Cardiac fibroblast (primary cell): Measurements from ENCODE around the gene PPP6R1.

Experiments used
- DNase-seq, 2 donors: peaks; one replicate each; pipeline versions ENCODE4 v3.0.0 to v3.0.0-alpha.2; 2010; ENCODE audit warnings: low read depth in 2 of 2
- H3K4me3 ChIP-seq, 2 donors: replicated peaks in 1 of 2; 1 replicate in 1 of 2; 2 replicates in 1 of 2; pipeline ENCODE4 v1.5.1; 2011; ENCODE audit warnings: low read depth in 2 of 2, low read length in 2 of 2, mild to moderate bottlenecking in 2 of 2, moderate library complexity in 1 of 2
- TF ChIP-seq, protein P1 (sequence below): IDR thresholded peaks from one replicate; pipeline ENCODE4 v1.5.1; 2011; ENCODE audit warnings: low read depth, mild to moderate bottlenecking, low read length, inconsistent platforms

The PPP6R1 gene

DNA sequence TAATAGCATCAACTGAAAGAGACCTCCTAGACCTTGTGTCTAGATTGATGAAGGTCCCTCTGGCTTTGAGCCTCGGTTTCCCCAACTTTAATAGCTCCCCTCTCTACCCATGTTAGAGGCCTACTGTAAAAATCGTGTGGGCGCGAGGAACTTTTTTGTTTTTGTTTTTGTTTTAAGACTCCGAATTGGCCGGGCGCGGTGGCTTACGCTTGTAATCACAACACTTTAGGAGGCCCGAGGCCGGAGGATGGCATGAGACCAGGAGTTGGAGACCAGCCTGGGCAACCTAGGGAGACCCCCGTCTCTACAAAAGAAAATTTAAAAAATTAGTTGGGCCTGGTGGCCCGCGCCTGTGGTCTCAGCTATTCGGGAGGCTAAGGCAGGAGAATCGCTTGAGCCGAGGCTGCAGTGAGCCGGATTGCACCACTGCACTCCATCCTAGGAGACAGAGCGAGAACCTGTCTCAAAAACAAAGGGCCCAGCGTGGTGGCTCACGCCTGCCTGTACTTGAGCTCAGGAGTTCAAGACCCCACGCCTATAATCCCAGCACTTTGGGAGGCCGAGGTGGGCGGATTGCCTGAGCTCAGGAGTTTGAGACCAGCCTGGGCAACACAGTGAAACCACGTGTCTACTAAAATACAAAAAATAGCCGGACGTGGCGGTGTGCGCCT, 858 bp upstream of the PPP6R1 start:
- H3K4me3 ChIP-seq, result peak overlapping the region; percentile 19 to 46
- TF ChIP-seq, protein P1, sequence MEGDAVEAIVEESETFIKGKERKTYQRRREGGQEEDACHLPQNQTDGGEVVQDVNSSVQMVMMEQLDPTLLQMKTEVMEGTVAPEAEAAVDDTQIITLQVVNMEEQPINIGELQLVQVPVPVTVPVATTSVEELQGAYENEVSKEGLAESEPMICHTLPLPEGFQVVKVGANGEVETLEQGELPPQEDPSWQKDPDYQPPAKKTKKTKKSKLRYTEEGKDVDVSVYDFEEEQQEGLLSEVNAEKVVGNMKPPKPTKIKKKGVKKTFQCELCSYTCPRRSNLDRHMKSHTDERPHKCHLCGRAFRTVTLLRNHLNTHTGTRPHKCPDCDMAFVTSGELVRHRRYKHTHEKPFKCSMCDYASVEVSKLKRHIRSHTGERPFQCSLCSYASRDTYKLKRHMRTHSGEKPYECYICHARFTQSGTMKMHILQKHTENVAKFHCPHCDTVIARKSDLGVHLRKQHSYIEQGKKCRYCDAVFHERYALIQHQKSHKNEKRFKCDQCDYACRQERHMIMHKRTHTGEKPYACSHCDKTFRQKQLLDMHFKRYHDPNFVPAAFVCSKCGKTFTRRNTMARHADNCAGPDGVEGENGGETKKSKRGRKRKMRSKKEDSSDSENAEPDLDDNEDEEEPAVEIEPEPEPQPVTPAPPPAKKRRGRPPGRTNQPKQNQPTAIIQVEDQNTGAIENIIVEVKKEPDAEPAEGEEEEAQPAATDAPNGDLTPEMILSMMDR, result no peak
- no peak for DNase-seq

DNA sequence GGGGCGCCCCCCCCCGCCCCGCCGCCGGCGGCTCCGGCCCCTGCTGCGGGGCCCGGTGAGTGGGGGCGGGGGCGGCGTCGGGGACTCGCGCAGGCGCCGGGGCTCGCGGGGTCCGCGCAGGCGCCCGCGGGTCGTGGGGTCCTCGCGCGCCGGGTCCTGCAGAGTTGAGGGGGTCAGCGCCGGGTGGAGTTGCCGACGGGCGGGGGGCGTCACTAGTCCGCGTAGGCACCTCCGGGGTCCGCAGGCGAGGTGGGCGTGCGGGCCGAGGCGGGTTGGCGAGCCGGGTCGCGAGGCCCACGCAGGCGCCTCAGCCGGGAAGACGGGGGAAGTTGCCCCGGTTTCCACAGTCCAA, 365 bp downstream of the PPP6R1 start:
- peak overlapping the region; percentile 81 to 91 for H3K4me3 ChIP-seq
- TF ChIP-seq, protein P1, result no peak
- DNase-seq, result no peak

DNA sequence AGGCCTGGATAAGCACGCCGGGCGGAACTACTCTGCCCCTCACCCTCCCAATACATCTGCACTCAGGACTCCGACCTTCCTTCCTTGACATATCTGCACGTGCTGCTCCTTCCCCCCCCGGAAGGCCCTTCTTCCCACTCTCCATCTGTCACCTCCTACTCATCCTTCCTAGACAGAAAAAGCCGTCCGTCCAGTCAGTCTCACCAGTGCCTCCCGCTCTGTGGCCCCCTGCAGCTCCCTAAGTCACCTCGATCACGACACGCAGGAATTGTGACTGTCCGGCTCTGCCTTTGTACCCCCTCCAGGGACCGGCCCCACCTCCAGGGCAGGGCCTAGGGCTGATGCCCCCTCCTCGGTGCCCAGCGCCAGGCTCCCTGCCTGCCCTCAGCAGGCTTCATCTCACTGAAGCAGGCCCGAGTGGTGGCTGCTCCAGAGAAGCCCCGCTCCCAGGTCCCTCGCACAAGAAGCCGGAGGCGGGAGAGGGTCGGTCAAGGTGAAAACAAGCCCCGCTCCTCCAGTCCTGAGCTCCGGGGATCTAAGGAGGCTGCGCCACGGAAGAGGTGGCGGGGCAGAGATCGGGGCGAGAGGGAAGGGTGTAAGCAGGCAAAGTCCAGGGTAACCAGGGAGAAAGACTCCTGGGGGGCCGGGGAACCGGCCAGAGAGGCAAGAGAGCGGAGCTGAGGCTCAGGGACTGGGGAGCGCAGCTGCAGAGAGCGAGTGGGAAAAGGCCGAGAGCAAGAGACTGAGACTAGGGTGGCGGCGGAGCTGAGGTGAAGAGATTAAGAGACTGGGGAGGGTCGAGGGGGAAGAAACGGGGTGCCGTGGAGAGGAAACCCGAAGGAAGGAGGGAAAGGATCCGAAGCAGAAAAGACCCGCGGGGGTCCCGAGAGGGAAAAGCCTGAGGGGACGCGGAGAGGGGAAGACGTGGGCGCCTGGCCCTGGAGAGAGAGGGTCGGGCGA, 1.1 kb downstream of the PPP6R1 start:
- TF ChIP-seq, protein P1, result no peak
- DNase-seq, result peak in 1 of 2 donors; percentile 21

DNA sequence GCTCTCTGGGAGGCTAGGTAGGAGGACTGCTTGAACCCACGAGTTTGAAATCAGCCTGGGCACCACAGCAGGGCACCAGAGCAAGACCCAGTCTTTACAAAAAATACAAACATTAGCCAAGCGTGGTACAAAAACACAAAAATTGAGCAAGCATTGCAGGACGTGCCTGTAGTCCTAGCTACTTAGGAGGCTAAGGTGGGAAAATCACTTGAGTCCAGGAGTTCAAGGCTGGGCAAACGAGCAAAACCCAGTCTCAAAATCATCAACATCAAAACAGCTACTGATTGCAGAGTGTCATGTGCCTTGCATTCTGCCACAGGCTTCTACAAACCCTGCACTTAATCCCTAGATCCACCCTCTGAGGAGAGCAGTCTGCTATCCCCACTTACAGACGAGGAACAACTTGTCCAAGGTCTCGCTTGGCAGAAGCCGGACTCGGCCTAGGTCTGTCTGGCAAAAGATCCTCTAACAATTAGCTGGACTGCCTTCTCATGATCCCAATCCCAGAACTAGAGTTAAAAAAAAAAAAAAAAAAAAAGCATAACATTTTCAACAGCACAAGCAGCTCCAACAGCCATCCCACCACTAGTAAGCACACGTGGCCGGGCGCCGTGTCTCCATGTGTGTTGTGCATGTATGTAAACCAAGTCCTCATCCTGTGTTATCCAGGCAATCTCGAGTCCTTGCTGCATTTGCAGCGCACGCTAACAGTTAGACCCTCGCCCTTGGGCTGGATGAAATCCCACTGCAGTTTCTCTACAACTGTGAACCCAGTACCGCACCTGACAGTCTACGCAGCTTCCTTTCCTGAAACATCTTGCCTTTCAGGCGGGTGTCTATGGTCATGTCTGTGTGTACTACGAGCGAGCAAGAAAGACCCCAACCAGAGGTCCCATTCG, 2.0 kb downstream of the PPP6R1 start:
- peak overlapping the region; percentile 81 to 91 for H3K4me3 ChIP-seq
- TF ChIP-seq, protein P1, result no peak
- no peak for DNase-seq

More for the DNA sequence above, 1.1 kb downstream of the PPP6R1 start:
- H3K4me3 ChIP-seq, result peak overlapping the region; percentile 81 to 91

DNA sequence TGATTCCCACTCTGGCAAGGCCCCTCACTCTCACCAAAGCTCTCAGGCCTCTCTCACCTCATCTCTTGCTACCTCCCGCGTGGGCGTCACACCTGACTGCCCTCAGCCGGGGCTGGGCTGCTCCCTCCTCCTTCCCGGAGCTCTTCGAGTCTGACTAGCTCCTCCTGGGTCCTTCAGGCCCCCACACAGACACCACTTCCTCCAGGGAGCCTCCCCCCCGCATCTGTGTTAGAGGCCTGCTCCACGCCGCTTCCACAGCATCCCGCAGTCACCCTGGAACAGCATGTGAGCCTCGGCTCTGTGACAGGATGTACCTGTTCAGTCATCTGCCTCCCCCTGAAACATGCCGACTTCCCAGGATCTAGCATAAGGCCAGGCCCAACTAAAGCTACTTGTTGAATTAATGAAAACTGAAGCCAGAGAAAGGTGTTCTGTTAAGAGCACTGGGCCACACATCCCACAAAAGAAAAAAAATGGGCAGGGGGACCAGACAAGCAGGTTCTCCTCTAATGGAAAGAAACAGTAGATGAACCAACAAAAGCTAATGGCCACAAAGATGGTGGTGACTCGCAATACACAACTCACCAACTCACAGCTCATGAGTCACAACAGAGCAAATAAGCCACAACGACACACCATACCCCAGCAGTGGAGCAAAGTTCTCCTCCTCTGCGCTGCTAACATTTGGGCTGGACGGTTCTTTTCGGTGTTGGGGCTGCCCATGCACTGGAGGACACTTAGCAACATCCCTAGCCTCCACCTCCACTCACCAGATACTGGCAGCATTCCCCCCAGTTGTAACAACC, 3.0 kb downstream of the PPP6R1 start:
- H3K4me3 ChIP-seq, result no peak overlapping the region
- TF ChIP-seq, protein P1, result no peak
- peak in 1 of 2 donors; percentile 46 for DNase-seq

DNA sequence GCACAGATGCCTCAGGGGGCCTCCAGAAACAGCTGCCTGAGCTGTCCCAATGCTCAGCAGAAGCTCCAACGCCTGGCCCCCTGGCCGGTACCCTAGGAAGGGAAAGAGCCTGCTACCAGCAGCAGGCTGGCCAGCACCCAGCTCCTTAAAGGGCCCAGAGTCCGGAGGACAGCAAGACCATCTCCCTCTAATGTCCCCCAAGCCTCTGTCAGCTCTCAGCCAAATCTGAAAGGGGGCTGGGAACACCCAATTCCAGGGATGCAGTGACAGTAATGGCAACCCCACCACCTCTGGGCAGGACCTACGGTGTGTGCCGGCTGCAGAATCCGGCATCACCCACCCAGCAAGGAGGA, 4.2 kb downstream of the PPP6R1 start:
- no peak overlapping the region for H3K4me3 ChIP-seq
- DNase-seq, result no peak
- TF ChIP-seq, protein P1, result no peak
